H1 (cell line): ENCODE results near the gene TMC3. TPM values are rescaled to one million over a fixed set of nuclear protein-coding genes. Genes with fewer than 3 reads are reported as not detected.

ENCODE experiments used
- CTCF ChIA-PET: fragments of 300-600 bp; sonication (Branson Sonifier 250); formaldehyde crosslinking; loops from one replicate; lab custom pipeline; 2021; ENCODE audit not compliant: partially characterized antibody; lab: Charles Lee
- POLR2A ChIA-PET: fragments of 300-600 bp; sonication (Branson Sonifier 250); formaldehyde crosslinking; loops from one replicate; lab custom pipeline; 2021; ENCODE audit warnings: inconsistent platforms; ENCODE audit not compliant: partially characterized antibody; lab: Charles Lee
- DNase-seq, 2 experiments: peaks; one replicate each; pipeline versions ENCODE4 v3.0.0 to v3.0.0-alpha.2; 2010 to 2022; ENCODE audit warnings: low spot score in 2 of 2, low read depth in 1 of 2, mixed read lengths in 1 of 2
- FAIRE-seq: peaks from 2 replicates; lab custom pipeline; 2011; peaks lifted over from hg19 to GRCh38; lab: Jason Lieb, UNC
- H2AFZ ChIP-seq: 2 replicates; pipeline ENCODE4 v1.8.1; 2012; ENCODE audit warnings: low read length, inconsistent platforms
- H2AK5ac ChIP-seq: 2 replicates; pipeline ENCODE4 v1.6.1; 2013; ENCODE audit warnings: low read depth, low read length
- H2BK120ac ChIP-seq: replicated peaks from 2 replicates; pipeline ENCODE3; 2013; ENCODE audit warnings: low read depth, low read length, inconsistent platforms
- H2BK12ac ChIP-seq: 2 replicates; pipeline ENCODE4 v1.6.1; 2013; ENCODE audit warnings: low read depth, low read length
- H2BK15ac ChIP-seq: 2 replicates; pipeline ENCODE4 v1.6.1; 2013; ENCODE audit warnings: low read length
- H2BK20ac ChIP-seq: 2 replicates; pipeline ENCODE4 v1.6.1; 2013; ENCODE audit warnings: low read length
- H2BK5ac ChIP-seq: 2 replicates; pipeline ENCODE4 v1.6.1; 2013; ENCODE audit warnings: low read depth, low read length
- H3K14ac ChIP-seq: 2 replicates; pipeline ENCODE4 v1.6.1; 2013; ENCODE audit warnings: inconsistent platforms; ENCODE audit not compliant: insufficient read length
- H3K18ac ChIP-seq: 2 replicates; pipeline ENCODE4 v1.6.1; 2013; ENCODE audit warnings: low read length; ENCODE audit errors: extremely low read depth
- H3K23ac ChIP-seq: 2 replicates; pipeline ENCODE4 v1.6.1; 2013; ENCODE audit warnings: inconsistent platforms; ENCODE audit not compliant: insufficient read length
- H3K23me2 ChIP-seq: 2 replicates; pipeline ENCODE4 v1.6.1; 2013; ENCODE audit warnings: low read depth, low read length
- H3K27ac ChIP-seq: 2 replicates; pipeline ENCODE4 v1.6.1; 2011; ENCODE audit warnings: low read depth, low read length, inconsistent platforms
- H3K27me3 ChIP-seq, 4 experiments: replicated peaks in 1 of 4; 1 replicate in 1 of 4; 2 replicates in 3 of 4; pipeline versions ENCODE4 v1.6.1 to v1.8.1; 2011 to 2013; ENCODE audit warnings: low read length in 3 of 4, mild to moderate bottlenecking in 3 of 4, inconsistent platforms in 2 of 4, mixed read lengths in 2 of 4, moderate library complexity in 1 of 4; ENCODE audit not compliant: control insufficient read depth in 3 of 4, insufficient read depth in 3 of 4; ENCODE audit errors: extremely low read depth in 1 of 4
- H3K36me3 ChIP-seq, 4 experiments: 2 replicates each; pipeline versions ENCODE4 v1.6.1 to v1.8.1; 2011 to 2013; ENCODE audit warnings: mild to moderate bottlenecking in 4 of 4, low read length in 3 of 4, moderate library complexity in 2 of 4, control low read depth in 1 of 4, inconsistent platforms in 1 of 4; ENCODE audit not compliant: insufficient read depth in 4 of 4, control insufficient read depth in 2 of 4
- H3K4ac ChIP-seq: replicated peaks from 2 replicates; pipeline ENCODE3; 2013; ENCODE audit warnings: low read length, low read depth, mixed read lengths, inconsistent platforms; ENCODE audit not compliant: insufficient read length
- H3K4me1 ChIP-seq, 4 experiments: replicated peaks in 1 of 4; 1 replicate in 1 of 4; 2 replicates in 3 of 4; pipeline versions ENCODE4 v1.6.1 to v1.8.1; 2011 to 2013; ENCODE audit warnings: low read length in 3 of 4, inconsistent platforms in 2 of 4, mixed read lengths in 1 of 4; ENCODE audit not compliant: insufficient read depth in 4 of 4, control insufficient read depth in 3 of 4
- H3K4me2 ChIP-seq, 2 experiments: 2 replicates each; pipeline versions ENCODE4 v1.6.1 to v1.8.1; 2011 to 2013; ENCODE audit warnings: low read depth in 2 of 2, low read length in 2 of 2, control low read depth in 1 of 2, inconsistent platforms in 1 of 2, mild to moderate bottlenecking in 1 of 2; ENCODE audit not compliant: insufficient read depth in 1 of 2
- H3K4me3 ChIP-seq, 4 experiments: fragments of 200-600, 300-600 bp in 1 of 4; sonication (generic), shearing (Covaris generic), sonication (Bioruptor Twin) in 1 of 4; 2 replicates each; pipeline versions ENCODE4 v1.5.1 to v1.8.1; 2011 to 2016; ENCODE audit warnings: low read length in 4 of 4, low read depth in 3 of 4, control low read depth in 2 of 4, inconsistent platforms in 2 of 4, mild to moderate bottlenecking in 2 of 4, mixed read lengths in 1 of 4, moderate library complexity in 1 of 4; ENCODE audit not compliant: insufficient read depth in 2 of 4; ENCODE audit errors: extremely low read depth in 1 of 4
- H3K56ac ChIP-seq: replicated peaks from 2 replicates; pipeline ENCODE3; 2013; ENCODE audit warnings: low read depth, mild to moderate bottlenecking, mixed read lengths, low read length, inconsistent platforms; ENCODE audit not compliant: insufficient read length
- H3K79me1 ChIP-seq: 2 replicates; pipeline ENCODE4 v1.6.1; 2013; ENCODE audit warnings: low read depth, low read length, control low read depth
- H3K79me2 ChIP-seq, 2 experiments: 2 replicates each; pipeline versions ENCODE4 v1.6.1 to v1.8.1; 2012 to 2013; ENCODE audit warnings: low read length in 2 of 2, mild to moderate bottlenecking in 2 of 2, inconsistent platforms in 1 of 2; ENCODE audit not compliant: insufficient read depth in 2 of 2, control insufficient read depth in 1 of 2
- H3K9ac ChIP-seq, 4 experiments: replicated peaks in 1 of 4; 1 replicate in 1 of 4; 2 replicates in 3 of 4; pipeline versions ENCODE4 v1.6.1 to v1.8.1; 2011 to 2013; ENCODE audit warnings: low read depth in 3 of 4, low read length in 3 of 4, control low read depth in 2 of 4, mild to moderate bottlenecking in 2 of 4, moderate library complexity in 2 of 4, inconsistent platforms in 1 of 4; ENCODE audit errors: extremely low read depth in 1 of 4
- H3K9me3 ChIP-seq, 2 experiments: 2 replicates each; pipeline versions ENCODE4 v1.6.1 to v1.8.1; 2012 to 2013; ENCODE audit warnings: mild to moderate bottlenecking in 2 of 2, moderate library complexity in 2 of 2, control low read depth in 1 of 2, inconsistent platforms in 1 of 2, low read depth in 1 of 2, low read length in 1 of 2, mixed read lengths in 1 of 2; ENCODE audit not compliant: insufficient read depth in 2 of 2
- H4K20me1 ChIP-seq, 2 experiments: replicated peaks in 1 of 2; 2 replicates each; pipeline versions ENCODE3 to v1.8.1; 2011 to 2013; ENCODE audit warnings: inconsistent platforms in 2 of 2, low read length in 2 of 2, mild to moderate bottlenecking in 1 of 2; ENCODE audit not compliant: insufficient read depth in 2 of 2, control insufficient read depth in 1 of 2
- H4K5ac ChIP-seq: 2 replicates; pipeline ENCODE4 v1.6.1; 2013; ENCODE audit warnings: low read length, low read depth, mixed read lengths, inconsistent platforms; ENCODE audit not compliant: insufficient read length
- H4K8ac ChIP-seq: 2 replicates; pipeline ENCODE4 v1.8.0; 2013; ENCODE audit warnings: mild to moderate bottlenecking, moderate library complexity, low read length, inconsistent platforms; ENCODE audit not compliant: insufficient read depth; ENCODE audit errors: extremely low read depth
- H4K91ac ChIP-seq: replicated peaks from 2 replicates; pipeline ENCODE3; 2013; ENCODE audit warnings: low read length, mixed read lengths, inconsistent platforms; ENCODE audit not compliant: insufficient read length
- CTBP2 ChIP-seq: IDR thresholded peaks from 2 replicates; pipeline ENCODE4 v1.7.0; 2011; ENCODE audit warnings: borderline replicate concordance, mild to moderate bottlenecking, moderate library complexity, mixed read lengths, low read length; ENCODE audit not compliant: insufficient read depth, insufficient read length
- MAFK ChIP-seq: IDR thresholded peaks from 2 replicates; pipeline ENCODE4 v1.6.1; 2012; ENCODE audit warnings: low read depth, mild to moderate bottlenecking, improper control_type of control experiment, low read length
- RAD21 ChIP-seq, 2 experiments: IDR thresholded peaks in 1 of 2; conservative IDR thresholded peaks in 1 of 2; 2 replicates each; pipeline ENCODE4 v1.6.1; 2011; ENCODE audit warnings: low read depth in 2 of 2, low read length in 2 of 2, improper control_type of control experiment in 1 of 2, inconsistent platforms in 1 of 2, mild to moderate bottlenecking in 1 of 2, moderate library complexity in 1 of 2
- SUZ12 ChIP-seq: fragments of 200-600 bp; sonication (generic); IDR thresholded peaks from 2 replicates; pipeline ENCODE4 v1.6.1; 2012; ENCODE audit warnings: mild to moderate bottlenecking, inconsistent platforms, low read length, moderate library complexity, mixed read lengths
- TAF1 ChIP-seq: IDR thresholded peaks from 2 replicates; pipeline ENCODE4 v1.6.1; 2011; ENCODE audit warnings: mild to moderate bottlenecking, low read depth, low read length
- WGBS, 2 experiments: shearing (Covaris generic) in 1 of 2; methylation state at CpG; one replicate each; pipeline versions ENCODE4 v1.1.6 to v1.1.7; 2013 to 2015; ENCODE audit warnings: low lambda C conversion rate in 2 of 2, mixed read lengths in 2 of 2, inconsistent platforms in 1 of 2, low coverage in 1 of 2, missing lambda C conversion rate in 1 of 2; ENCODE audit not compliant: insufficient replicate concordance in 2 of 2, insufficient coverage in 1 of 2, insufficient read length in 1 of 2; ENCODE audit errors: extremely low coverage in 1 of 2, missing lambda C conversion rate in 1 of 2; 5-methylcytosine and 5-hydroxymethylcytosine counted together
- polyA plus RNA-seq, 7 experiments: library from polyadenylated mRNA; depleted of rRNA in 3 of 7; stranded (reverse) in 5 of 7; unstranded in 2 of 7; fragments of >200 nt in 5 of 7; fragments of 200-250 nt in 2 of 7; gene quantifications; 1 replicate in 5 of 7; 2 replicates in 1 of 7; 4 replicates in 1 of 7; pipeline versions ENCODE4 v1.2.1 to v1.2.3, GENCODE V29; 2011 to 2013; ENCODE audit warnings: missing spikeins in 2 of 7, mixed read lengths in 2 of 7
- total RNA-seq: library from RNA; stranded (reverse); fragmentation: NEBNext Ultra II Directional; extraction: Animal tissue kit (Norgen Biotek cat#: 25700); gene quantifications from 2 replicates; pipeline ENCODE4 v1.2.1, GENCODE V29; 2021

The TMC3 gene
- total and polyA plus RNA-seq, 2 of the 8 experiments (the other 6 are each of a cell fraction or from before 2014, with no cell fraction given): not detected

DNA sequence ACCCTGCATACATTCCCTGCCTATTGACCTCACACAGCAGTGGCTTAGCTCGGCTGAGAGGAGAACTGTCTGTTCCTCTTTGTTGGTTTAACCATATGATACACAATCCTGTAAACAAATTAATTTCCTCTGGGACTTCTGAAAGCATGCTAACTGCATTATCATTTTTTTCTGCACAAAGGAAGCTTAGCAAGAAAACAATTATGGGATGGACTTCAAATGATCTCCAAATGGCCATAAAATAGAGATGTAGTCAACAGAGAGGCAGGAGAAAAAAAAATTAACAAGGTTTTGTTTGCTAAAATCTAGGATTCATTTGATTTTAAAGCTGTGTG lies 14.4 kb upstream of the TMC3 start:
- ChIA-PET CTCF (interaction anchor here (0.6 to 2.8 kb wide), 6 partner anchors 12 to 115 kb away, joined by 3 to 15 read pairs (median 6); no protein-coding TSS in a partner anchor), POLR2A (no interaction called here)
- Histone ChIP-seq H3K9me3 (peaks cover 0 to 4% of the 10 kb centered on the region in 2 experiments; a peak in 1 of 4 replicates), H2BK5ac (no peak overlapping the region), H4K5ac (no peak overlapping the region), H3K14ac (no peak overlapping the region), H2BK12ac (no peak overlapping the region), H3K4me2 (no peak overlapping the region), H3K9ac (no peak overlapping the region), H3K27ac (no peak overlapping the region), H2BK15ac (no peak overlapping the region), H4K20me1 (no peaks in the 10 kb centered on the region), H2AK5ac (no peak overlapping the region), H3K4me1 (no peaks in the 10 kb centered on the region), H4K91ac (no peak overlapping the region), H4K8ac (no peak overlapping the region), H3K36me3 (no peaks in the 10 kb centered on the region), H2AFZ (no peak overlapping the region), H3K4me3 (no peak overlapping the region), H2BK120ac (no peak overlapping the region), H3K27me3 (no peaks in the 10 kb centered on the region), H3K23ac (no peak overlapping the region), H2BK20ac (no peak overlapping the region), H3K23me2 (no peaks in the 10 kb centered on the region), H3K79me2 (no peaks in the 10 kb centered on the region), H3K18ac (no peak overlapping the region), H3K79me1 (no peaks in the 10 kb centered on the region; the same call in 1 of the 2 replicates), H3K56ac (no peak overlapping the region), H3K4ac (no peak overlapping the region)
- no peak for FAIRE-seq
- no peak for DNase-seq
- WGBS, 2 experiments: 75% methylated on average over 1 of the region's 1 CpG; no CpG with 5 or more reads in 1 of the 2 experiments
- TF ChIP-seq TAF1: no peak
- no peak for TF ChIP-seq CTBP2
- no peak for TF ChIP-seq MAFK
- no peak for TF ChIP-seq SUZ12
- TF ChIP-seq RAD21 (IDR thresholded peaks at IDR 0.05 in 1 of 2, conservative IDR thresholded peaks at IDR 0.05 in 1 of 2; ENCODE audit: low read depth in 2 of 2, low read length in 2 of 2): no peak
